ENCODE measurements around the gene PTPRC.

The PTPRC gene

DNA sequence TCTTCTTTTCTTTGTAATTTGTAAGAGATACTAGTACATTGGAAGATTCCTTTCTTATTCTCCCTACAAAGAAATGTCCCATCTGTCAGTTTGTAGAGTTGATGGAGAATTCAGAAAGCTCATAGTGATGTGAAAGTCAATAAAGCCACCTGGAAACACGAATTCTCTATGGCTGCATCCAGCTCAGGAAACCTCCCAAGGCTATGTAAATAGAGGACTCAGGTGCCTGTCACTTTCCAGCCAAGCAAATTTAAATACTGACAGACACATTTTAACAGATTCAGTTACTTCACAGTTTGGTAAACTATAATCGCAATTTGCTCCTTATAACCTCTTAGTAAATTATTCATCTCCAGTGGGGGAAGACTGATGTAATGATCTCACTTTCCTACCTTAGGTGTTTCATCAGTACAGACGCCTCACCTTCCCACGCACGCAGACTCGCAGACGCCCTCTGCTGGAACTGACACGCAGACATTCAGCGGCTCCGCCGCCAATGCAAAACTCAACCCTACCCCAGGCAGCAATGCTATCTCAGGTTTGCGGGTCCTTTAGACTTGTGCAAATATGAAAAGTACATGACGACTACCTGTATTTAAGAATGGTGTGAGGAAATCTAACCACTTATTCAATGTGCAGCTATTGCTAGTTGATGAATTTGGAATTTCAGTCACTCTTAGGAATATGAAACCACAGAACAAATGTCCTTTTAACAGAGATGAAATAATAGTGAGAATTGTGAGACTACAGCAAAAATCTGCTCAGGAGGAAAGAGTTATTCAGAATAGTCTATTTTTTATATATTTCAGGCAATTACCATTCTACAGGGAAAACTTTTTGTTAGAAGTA lies 60.6 kb downstream of the PTPRC start (continued):
- no peak for TF ChIP-seq ZNF561 (tag by site-specific recombination; IDR thresholded peaks at IDR 0.05; ENCODE audit: borderline replicate concordance)
- no peak for TF ChIP-seq ZNF473 (tag by site-specific recombination; IDR thresholded peaks at IDR 0.05)
- peak; percentile 40 for TF ChIP-seq ZNF654 (tag by site-specific recombination; IDR thresholded peaks at IDR 0.05; ENCODE audit: low read depth)
- TF ChIP-seq ZNF585B (tag by site-specific recombination; IDR thresholded peaks at IDR 0.05) = no peak
- peak; percentile 38; the same call in 1 of the 2 replicates for TF ChIP-seq PRDM1 (tag by site-specific recombination; IDR thresholded peaks at IDR 0.05)
- no peak for TF ChIP-seq GLI2 (tag by site-specific recombination; IDR thresholded peaks at IDR 0.05; ENCODE audit: borderline replicate concordance, low read depth)
- TF ChIP-seq ZNF350 (tag by site-specific recombination; IDR thresholded peaks at IDR 0.05) = no peak
- no peak for TF ChIP-seq SALL2 (tag by site-specific recombination; IDR thresholded peaks at IDR 0.05; ENCODE audit: borderline replicate concordance)
- no peak for TF ChIP-seq ZNF621 (tag by site-specific recombination; IDR thresholded peaks at IDR 0.05)
- TF ChIP-seq KLF17 (tag by site-specific recombination; IDR thresholded peaks at IDR 0.05) = no peak
- TF ChIP-seq, protein P1, sequence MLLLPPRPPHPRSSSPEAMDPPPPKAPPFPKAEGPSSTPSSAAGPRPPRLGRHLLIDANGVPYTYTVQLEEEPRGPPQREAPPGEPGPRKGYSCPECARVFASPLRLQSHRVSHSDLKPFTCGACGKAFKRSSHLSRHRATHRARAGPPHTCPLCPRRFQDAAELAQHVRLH (tag by site-specific recombination; IDR thresholded peaks at IDR 0.05) = peak; percentile 52; the same call in 1 of the 2 replicates
- no peak for TF ChIP-seq KLF16 (tag by site-specific recombination; IDR thresholded peaks at IDR 0.05)
- TF ChIP-seq ZFP41 (tag by site-specific recombination; IDR thresholded peaks at IDR 0.05; ENCODE audit: borderline replicate concordance) = no peak
- TF ChIP-seq ZNF292 (tag by site-specific recombination; IDR thresholded peaks at IDR 0.05; ENCODE audit: borderline replicate concordance, low read depth) = no peak
- TF ChIP-seq ZNF37A (tag by site-specific recombination; IDR thresholded peaks at IDR 0.05) = no peak
- no peak for TF ChIP-seq ZIC2 (tag by site-specific recombination; IDR thresholded peaks at IDR 0.05)
- TF ChIP-seq ZNF626 (tag by site-specific recombination; IDR thresholded peaks at IDR 0.05) = no peak
- TF ChIP-seq ZNF510 (tag by site-specific recombination; IDR thresholded peaks at IDR 0.05; ENCODE audit: insufficient replicate concordance) = no peak
- TF ChIP-seq, protein P2, sequence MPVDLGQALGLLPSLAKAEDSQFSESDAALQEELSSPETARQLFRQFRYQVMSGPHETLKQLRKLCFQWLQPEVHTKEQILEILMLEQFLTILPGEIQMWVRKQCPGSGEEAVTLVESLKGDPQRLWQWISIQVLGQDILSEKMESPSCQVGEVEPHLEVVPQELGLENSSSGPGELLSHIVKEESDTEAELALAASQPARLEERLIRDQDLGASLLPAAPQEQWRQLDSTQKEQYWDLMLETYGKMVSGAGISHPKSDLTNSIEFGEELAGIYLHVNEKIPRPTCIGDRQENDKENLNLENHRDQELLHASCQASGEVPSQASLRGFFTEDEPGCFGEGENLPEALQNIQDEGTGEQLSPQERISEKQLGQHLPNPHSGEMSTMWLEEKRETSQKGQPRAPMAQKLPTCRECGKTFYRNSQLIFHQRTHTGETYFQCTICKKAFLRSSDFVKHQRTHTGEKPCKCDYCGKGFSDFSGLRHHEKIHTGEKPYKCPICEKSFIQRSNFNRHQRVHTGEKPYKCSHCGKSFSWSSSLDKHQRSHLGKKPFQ (tag by site-specific recombination; IDR thresholded peaks at IDR 0.05) = no peak
- TF ChIP-seq ZNF571 (tag by site-specific recombination; IDR thresholded peaks at IDR 0.05) = no peak
- no peak for TF ChIP-seq ATF2 (tag by site-specific recombination; IDR thresholded peaks at IDR 0.05; ENCODE audit: low read depth)
- TF ChIP-seq ZNF677 (tag by site-specific recombination; IDR thresholded peaks at IDR 0.05) = no peak
- no peak for TF ChIP-seq ZNF704 (tag by site-specific recombination; IDR thresholded peaks at IDR 0.05)
- TF ChIP-seq ZNF280D (tag by site-specific recombination; IDR thresholded peaks at IDR 0.05) = no peak
- TF ChIP-seq ZBTB48 (tag by site-specific recombination; IDR thresholded peaks at IDR 0.05) = no peak
- TF ChIP-seq ZNF174 (tag by site-specific recombination; IDR thresholded peaks at IDR 0.05) = no peak
